ENCODE measurements around the gene SELENOO.

SELENOO gene

DNA sequence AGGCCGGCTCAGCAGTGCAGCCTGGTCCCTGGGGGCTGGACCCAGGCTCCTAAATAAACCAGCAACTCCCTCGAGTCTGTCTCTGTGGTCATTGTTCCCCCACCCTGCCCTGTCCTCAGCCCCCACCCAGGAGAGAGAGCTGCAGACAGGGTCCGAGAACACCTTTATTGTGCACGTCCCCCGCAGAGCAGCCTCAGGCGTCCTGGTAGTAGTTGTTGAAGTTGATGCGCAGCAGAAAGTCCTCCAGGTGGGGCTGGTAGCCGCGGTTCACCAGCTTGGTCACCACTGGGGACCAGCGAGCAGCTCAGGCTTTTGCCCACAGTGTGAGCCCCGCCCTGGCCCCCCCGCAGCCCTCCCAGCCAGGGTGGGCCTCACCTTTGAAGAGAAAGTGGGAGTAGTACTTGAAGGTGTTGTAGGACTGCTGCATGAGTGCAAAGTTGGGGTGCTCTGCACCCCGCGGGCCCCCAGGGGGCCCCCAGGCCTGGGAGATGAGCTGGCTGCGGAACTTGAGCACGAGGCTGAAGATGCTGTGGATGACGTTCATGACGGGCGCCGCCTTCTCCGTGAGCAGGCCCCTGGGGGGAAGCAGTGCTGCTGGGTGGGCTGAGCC lies 16.8 kb downstream of the SELENOO start:
- no peak for DNase-seq (ENCODE audit: low spot score)

DNA sequence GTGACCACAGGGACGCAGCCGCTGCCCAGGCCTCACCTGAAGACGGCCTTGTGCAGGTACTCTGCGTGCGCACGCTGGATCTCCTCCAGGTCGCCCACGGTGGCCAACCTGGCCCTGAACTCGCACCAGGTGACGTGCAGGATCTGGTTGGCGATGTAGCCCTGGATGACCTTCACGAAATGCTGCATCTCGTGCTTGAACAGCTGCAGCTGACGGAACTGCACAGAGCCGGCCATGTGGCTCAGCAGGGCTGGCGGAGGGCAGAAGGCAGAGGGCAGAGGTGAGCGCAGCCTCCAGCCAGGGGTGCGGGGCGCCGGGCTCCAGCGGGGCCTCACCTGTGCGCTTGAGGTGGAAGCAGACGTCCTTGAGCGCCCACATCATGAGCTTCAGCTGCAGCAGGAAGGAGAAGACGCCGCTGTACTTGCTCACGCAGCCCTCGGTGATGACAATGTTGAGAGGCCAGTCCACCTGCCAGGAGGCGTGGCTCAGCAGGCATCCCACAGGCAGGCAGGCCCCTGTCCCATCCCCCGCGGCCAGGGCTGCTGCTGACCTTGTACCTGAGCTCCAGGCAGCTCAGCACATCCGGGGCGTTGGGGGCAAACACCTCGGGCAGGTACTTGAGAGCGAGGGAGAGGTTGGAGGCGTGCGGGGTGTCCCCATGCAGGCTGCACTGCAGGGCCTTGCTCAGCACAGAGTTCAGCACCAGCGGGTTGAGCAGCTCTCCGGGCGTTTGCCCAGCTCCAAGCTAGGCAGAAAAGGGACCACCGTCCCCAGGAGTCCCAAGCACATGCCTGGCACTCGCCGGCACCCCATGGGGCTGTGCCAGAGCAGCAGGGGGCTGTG lies 17.6 kb downstream of the SELENOO start:
- DNase-seq (ENCODE audit: low spot score) = no peak

DNA sequence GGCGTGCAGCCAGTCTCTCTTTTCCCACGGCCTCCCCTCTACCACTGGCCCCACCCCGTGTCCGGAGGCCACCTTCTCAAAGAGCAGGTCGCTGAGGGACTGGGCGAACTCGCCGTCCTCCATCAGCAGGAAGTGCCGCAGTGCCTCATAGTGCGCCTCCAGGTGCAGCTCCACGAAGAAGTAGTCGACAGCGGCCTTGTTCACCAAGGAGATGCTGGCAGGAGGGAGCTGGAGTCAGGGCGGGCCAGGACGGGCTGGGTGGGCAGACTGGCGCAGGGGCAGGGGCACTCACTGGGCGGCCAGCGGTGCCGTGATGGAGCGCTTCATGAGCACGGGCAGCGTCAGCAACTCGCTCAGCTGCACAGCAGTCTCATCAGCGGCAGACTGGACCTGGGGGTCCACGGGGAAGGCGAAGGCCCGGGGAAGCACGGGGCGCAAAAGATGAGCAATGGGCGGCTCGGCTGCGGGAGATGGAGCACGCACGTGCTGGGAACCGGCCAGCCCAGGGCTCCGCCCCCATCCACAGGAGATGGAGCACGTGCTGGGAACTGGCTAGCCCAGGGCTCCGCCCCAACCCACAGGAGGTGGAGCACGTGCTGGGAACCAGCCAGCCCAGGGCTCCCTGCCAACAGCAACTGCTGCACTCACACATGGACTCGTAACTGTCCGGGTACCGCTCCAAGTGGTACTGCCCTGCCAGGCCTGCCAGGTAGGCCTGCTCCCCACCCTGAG lies 18.4 kb downstream of the SELENOO start:
- peak; percentile 70 for DNase-seq (ENCODE audit: low spot score)

DNA sequence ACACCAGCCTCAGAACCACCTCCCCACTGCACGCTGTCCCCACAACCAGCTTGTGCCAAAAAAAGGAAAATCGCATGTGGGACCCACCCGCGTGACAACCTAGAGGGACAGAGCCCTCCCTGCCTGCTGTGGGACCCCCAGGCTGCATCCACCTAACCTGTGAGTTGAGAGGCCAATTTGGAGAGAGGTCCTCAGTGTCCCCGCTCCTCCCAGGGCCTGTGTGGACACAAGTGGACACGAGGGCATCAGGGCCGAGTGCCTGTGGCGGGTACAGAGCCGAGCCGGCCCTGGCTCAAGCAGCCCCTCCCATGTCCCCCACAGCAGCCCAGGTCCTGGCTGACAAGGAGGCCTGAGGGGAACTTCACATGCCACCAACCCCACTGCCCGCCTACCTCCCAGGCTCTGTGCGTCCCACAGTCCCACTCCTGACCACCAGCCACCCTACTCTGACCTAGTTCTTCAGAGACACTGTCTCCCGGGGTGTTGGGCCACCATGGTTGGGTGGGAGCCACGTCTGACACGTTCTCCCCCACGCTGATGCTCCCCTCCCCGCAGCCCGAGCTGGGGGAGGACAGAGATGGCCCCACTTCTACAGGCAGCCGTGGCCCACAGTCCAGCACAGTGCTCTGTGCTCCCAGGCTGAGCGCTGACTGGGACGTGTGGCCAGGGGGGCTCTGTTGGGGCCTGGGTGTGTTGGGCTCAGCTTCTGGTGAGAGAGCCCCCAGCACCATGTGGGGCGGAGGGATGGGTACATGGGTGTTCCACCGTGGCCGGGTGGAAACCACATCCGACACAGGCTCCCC lies 19.2 kb downstream of the SELENOO start:
- no peak for DNase-seq (ENCODE audit: low spot score)

DNA sequence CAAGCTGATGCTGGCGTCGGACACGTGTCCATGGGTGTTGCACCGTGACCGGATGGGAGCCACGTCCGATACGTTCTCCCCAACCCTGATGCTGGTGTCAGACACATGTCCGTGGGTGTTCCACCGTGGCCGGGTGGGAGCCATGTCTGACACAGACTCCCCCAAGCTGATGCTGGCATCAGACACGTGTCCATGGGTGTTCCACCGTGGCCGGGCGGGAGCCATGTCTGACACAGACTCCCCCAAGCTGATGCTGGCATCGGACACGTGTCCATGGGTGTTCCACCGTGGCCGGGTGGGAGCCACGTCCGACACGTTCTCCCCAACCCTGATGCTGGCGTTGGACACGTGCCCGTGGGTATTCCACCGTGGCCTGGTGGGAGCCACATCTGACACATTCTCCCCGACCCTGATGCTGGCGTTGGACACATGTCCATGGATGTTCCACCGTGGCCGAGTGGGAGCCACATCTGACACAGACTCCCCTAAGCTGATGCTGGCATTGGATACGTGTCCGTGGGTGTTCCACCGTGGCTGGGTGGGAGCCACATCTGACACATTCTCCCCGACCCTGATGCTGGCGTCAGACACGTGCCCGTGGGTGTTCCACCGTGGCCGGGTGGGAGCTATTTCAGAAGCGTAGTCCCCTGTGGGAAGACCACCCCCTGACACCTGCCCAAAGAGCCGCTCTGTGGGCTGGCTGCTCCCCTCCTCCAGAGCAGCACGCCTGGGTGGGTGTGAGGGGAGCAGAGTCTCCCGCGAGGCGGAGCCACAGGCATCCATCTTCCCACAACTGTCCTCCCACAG lies 20.0 kb downstream of the SELENOO start:
- DNase-seq (ENCODE audit: low spot score) = no peak

DNA sequence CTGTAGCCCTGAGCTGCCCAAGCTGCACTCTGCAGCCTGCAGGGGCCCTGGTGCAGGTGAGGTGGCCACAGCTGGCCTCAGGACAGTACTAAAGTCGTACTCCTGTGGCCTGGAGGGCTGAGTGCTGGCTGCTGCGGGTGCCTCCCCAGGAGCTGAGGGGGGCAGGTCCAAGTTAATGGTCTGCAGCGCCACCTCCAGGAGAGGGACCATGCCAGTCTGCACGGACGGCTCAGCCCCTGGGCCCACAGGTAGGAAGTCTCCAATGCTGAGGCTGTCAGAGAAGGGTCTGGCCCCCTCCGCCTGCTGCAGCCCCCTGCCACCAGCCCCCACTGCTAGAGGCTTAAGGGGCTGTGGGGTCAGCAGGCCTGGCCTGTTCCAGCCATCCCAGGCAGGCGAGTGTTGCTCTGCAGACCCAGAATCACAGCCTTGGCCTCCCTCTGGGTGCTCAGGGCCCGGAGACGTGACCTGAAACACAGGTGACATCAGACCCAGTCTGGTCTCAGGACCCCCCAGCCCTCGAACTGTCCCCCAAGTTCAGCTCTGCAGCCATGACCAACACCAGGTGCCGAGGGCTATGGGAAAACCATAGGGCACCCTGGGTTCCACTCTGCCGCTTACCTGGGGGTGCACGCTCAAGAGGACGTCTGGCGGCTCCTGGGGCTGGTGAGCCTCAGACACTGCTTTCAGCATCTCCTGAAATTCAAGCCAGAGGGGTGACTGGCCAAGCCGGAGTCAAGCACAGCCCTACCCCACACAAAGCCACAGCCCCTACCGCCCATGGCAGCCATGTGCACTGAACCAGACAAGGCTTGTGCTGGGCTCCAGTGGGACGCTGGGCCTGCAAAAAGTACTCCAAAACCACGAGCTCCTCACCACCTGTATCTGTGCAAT lies 20.8 kb downstream of the SELENOO start:
- no peak for DNase-seq (ENCODE audit: low spot score)

DNA sequence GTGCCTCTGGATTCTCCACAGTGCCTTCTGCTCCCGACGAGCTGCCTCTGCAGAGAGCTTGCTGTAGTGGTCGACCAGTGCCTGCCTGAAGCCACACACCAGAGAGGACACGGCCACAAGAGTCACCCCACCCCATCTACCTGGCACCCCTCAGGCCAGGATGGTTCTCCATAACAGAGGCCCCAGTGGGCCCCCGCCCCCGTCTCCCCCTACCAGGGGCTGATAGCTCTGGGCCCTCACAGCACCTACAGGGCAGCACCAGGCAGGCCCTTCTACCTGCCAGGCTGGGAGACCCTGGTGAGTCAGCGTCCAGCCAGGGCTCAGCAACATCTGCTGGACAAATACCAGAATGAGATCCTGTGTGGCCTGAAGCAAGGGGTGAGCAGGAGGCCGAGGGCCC lies 21.7 kb downstream of the SELENOO start:
- no peak for DNase-seq (ENCODE audit: low spot score)

DNA sequence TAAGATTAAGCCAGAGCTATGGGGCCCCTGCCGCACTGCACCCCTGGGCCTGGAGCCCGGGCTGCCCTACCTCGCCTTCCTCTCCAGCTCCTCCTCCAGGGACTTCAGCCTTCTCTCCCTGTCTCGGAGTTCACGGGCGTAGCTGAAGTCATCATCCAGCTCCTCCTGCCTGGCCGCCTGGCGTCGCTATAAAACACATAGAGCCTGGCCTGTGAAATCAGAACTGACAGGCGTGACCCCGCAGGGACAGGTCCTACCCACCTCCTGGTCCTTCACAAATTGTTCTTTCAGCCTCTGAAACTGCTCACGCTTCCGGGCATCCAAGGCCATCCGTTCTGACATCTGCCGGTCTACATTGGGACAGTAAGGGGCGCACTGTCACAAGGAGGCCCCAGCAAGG lies 23.3 kb downstream of the SELENOO start:
- no peak for DNase-seq (ENCODE audit: low spot score)

DNA sequence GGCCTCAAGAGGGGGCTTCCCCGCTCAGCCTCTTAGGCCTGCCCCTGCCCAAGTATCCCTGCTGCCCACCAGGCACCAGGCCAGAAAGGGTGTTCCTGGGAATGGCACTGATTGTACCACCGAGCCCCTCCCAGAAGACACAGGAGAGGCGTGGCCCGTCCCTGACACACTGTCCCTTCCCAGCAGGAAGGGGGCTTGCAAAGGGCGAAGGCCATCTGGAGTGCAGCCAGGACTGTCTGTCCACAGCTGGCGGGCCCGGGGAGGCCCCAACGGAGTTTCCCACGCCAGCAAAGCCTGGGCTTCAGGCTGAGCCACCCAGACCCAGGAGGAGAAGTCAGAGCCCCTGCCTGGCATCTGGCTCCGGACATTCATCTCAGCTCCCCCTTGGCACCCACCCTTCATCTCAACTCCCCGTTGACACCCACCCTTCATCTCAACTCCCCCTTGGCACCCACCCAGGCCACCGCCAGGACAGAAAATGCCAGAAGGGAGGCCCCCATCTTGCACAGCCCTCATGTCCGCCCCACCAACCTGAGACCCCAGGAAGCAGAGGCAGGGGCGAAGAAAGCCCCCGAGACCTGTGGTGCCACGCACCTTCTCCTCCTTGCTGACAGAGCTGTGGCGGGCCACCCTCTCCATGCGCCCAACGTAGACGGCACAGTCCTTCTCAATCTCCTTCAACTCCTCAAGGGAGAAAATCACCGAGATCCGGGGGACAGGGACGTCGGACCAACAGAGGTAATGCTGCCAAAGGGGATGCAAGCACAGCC lies 24.6 kb downstream of the SELENOO start:
- no peak for DNase-seq (ENCODE audit: low spot score)

DNA sequence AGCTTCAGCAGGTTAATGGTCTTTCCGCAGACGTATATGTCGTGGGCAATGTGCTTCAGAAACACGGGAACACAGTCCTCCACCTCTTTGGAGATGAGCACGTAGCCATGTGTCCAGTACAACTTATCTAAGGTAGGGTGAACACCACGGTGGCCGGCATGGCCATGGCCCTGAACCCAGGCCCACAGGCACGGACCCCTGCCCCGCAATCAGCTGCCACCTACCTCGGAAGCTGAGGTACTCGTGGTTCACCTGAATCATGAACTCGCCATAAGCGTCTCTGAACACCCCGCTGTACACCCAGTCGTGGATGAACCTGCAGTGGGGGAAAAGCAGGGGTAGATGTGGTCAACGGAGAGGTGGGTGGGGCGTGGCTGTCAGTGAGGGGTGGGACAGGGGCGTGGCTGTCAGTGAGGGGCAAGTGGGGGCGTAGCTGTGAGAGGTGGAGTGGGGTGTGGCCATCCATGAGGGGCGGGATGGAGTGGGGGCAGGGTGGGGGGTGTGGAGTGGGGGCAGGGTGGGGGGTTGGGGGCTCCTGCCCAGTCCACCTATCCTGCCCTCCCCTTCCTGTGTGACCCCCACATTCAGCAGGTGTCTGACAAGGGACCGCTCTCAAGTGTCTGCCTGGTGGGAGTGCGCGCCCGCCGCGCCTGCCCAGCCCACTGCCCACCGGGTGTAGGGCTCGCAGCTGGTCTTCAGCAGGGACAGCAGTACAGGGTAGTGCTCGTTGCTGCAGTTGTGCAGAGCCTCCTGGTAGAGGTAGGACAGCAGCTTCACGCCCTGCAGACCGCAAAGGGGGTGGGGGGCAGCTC lies 25.5 kb downstream of the SELENOO start:
- DNase-seq (ENCODE audit: low spot score) = no peak

DNA sequence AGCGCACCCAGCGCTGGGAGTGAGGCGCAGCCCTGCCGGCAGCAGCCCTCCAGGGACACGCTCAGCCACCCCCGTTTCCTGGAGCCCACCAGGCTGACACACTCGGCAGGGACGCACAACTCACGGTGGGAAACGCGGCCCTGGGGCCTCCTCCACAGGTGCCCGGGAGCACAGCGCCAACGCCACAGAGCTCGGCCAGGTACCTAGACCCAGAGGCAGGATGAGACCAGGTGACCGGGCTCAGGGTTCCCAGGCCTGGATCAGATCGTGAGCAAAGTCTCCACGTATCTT lies 26.0 kb downstream of the SELENOO start:
- no peak for DNase-seq (ENCODE audit: low spot score)

DNA sequence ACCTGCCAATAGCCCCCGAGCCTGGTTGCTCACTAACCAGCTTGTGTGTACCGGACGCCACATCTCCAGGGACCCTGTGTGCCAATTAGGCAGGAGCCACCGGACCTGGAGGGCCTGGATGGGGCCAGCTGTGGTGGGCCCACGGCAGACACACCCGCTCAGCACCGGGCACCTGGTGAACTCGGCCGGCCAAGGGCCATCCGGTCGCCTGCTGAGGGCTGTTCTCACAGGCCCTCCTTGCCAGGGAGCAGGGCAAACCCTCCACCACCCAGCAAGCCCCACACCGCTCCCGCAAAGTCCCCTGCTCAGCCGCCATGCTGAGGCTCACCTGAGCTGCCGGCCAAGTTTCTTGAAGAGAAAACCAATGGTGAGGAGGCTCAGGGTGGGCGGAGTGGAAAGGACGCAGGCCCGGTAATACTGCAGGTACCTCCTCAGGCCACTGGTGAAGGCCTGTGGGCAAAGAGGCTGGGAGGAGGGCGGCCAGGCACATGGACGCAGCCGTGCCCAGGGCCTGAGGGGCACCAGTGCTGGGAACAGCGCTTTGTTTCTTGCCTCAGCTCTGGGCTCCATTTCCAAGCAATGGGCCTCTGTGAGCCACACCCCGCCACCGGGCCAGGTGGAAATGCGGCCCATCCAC lies 26.9 kb downstream of the SELENOO start:
- DNase-seq (ENCODE audit: low spot score) = no peak

DNA sequence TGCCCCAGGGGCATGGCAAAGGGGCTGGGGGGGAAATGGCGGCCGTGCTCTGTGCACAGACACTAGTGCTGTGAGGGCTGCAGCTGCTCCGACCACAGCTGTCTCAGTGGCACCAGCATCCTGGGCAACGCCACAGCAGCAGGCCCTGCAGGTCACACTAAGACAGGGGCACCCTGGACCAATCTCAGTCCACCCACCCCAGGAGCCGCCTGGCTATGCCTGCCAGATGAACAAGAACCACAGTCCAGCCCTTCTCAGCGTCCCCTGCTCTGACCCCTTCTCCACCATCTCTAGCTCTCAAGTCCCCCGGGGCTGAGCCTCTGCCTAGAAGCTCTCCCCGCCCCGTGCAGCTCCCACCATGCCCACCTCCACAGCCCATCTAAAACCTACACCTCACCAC lies 27.6 kb downstream of the SELENOO start:
- no peak for DNase-seq (ENCODE audit: low spot score)

DNA sequence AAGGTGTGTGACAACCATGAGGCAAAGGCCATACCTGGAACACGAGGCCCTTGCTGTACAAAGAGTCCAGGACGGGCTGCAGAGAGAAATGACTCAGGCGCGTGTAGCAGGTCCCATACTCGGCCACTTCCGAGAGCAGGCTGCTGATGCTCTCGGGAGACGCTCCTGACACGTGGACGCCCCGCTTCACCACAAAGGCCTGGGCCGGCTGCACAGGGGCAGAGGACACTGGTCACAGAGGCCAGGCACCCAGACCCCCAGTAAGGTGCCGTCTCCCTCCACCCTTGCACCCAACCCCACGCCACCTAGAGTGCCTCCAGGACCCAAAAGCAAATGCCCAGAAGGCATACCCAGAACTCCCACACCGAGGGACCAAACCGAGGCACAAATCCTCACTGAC lies 28.6 kb downstream of the SELENOO start:
- DNase-seq (ENCODE audit: low spot score) = no peak

DNA sequence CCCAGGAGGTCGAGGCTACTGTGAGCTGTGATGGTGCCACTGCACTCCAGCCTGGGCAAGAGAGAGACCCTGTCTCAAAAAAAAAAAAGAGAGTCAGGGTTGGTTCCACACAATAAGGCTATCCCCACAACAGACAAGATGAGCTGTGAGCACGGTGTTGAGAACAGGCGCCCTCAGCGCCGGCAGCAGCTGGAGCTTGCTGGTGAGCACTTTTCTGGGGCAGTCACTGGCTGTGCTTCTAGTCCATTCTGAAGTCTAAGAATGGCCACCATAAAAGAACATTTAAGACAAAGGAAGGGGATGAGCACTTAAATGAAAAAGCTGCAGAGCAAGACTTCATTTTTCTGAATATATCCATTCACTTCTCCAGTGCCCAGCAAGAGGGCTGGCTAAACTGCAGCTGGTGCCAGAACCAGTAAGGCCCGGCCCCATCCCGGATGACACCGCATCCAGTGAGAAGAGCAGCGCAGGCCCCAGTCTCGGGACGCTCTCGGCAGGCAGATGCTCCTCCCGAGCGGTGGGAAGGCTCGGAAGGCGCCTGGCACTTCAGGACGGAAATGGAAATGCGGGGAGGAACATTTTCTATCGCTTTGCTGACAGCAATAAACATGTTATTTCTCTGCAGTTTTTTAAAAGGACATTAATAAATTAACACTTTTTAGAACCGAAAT lies 31.8 kb downstream of the SELENOO start:
- DNase-seq (ENCODE audit: low spot score) = no peak

DNA sequence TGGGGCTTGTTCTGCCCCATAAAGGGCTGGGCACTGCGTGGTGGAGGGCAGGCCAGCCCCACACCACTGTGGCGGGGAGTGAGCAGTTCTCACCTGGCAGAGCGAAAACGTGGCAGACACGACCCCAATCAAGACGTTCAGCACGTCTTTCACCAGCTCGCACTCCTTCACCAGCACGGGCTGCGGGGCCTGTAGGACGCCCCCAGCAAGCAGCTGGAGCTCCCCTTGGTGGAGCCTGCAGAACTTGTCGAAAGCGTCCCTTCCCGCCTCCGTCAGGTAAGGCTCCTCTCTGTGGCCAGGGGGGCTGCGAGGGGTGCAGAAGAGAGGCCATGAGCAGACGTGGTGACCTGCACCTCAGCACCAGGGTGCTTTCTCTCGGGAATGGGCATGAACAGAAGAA lies 32.4 kb downstream of the SELENOO start:
- DNase-seq (ENCODE audit: low spot score) = no peak

DNA sequence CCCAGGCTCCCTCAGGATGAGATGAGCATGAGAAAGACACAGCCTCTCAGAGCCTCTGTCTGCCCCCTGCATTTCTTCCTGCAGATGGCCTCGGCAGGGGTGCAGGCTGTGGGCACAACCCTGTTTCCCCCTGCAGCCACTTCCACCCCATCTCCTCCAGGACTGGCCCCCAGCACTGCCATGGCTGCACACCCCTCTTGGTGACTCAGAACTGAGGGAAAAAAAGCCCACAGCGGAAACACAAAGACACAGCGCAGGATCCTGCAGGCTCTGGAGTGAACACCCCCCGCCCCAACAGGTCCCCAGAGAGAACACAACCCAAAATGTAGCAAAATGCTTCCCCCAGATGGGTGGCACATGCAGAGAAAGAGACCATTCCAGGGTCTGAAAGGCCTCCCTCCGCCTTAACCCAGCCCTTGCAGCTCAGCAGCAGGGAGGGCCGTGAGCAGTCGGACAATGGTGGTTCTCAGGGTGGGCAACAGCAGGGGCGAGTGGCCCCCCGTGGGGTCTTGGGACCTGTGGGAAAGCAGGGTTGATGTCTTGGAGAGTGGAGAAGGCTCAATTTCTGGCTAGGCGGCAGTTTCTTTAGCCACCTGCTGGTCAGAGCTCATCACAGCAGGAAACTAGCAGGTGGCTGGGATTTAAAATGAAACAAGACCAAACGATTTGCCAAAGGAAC lies 36.1 kb downstream of the SELENOO start:
- no peak for DNase-seq (ENCODE audit: low spot score)

All from SW480 (cell line).